HL-60 (cell line): Measurements from ENCODE around the gene CCDC126.

Experiments
- GABPA ChIP-seq: IDR thresholded peaks from 2 replicates; pipeline ENCODE4 v1.6.1; 2012; ENCODE audit warnings: low read depth
- TF ChIP-seq, protein P1 (sequence below): IDR thresholded peaks from one replicate; pipeline ENCODE4 v1.5.1; 2011; ENCODE audit warnings: low read length, control low read depth, inconsistent platforms; ENCODE audit not compliant: insufficient read depth

DNA sequence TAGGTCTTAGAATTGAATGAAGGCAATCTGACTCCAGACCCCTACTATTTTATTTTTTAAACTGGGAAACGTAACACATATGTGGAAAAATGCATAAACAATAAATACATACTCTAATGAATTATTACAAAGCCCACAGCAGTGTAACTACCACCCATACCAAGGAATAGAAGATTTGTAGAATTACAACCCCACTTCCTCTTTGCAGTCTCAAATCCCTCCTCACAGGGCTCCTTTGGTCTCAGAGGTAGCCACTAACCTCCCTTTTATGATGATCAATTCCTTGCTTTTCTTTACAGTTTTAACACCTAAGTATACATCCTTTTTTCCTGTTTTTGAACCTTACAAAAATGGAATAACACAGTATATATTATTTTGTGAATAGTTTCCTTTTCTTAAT is 6.7 kb upstream of the CCDC126 start:
- TF ChIP-seq, protein P1, sequence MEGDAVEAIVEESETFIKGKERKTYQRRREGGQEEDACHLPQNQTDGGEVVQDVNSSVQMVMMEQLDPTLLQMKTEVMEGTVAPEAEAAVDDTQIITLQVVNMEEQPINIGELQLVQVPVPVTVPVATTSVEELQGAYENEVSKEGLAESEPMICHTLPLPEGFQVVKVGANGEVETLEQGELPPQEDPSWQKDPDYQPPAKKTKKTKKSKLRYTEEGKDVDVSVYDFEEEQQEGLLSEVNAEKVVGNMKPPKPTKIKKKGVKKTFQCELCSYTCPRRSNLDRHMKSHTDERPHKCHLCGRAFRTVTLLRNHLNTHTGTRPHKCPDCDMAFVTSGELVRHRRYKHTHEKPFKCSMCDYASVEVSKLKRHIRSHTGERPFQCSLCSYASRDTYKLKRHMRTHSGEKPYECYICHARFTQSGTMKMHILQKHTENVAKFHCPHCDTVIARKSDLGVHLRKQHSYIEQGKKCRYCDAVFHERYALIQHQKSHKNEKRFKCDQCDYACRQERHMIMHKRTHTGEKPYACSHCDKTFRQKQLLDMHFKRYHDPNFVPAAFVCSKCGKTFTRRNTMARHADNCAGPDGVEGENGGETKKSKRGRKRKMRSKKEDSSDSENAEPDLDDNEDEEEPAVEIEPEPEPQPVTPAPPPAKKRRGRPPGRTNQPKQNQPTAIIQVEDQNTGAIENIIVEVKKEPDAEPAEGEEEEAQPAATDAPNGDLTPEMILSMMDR: no peak
- TF ChIP-seq GABPA: no peak
